ENCODE measurements around the gene OTOGL.
A peak's percentile ranks its signal among the peaks of the same experiment; 100 is the strongest.
"Not testable (repeated sequence)": the region's sequence is repeated elsewhere in the genome, so short reads cannot be mapped to it uniquely, and the experiment has no call there.

Gene OTOGL

GRCh38 chr12:80299976-80300375, 200.6 kb downstream of the OTOGL start:
- H3K4me3 ChIP-seq (ENCODE audit: low read length), result peak overlapping the region; percentile 17; the same call in 1 of the 2 replicates
- no peaks in the 10 kb centered on the region for H3K36me3 ChIP-seq (replicated peaks; ENCODE audit: insufficient read depth, low read length)
- H4K20me1 ChIP-seq (ENCODE audit: insufficient read depth, low read length), result no peaks in the 10 kb centered on the region
- peak overlapping the region; percentile 42 for H3K4me2 ChIP-seq (ENCODE audit: low read depth, low read length)
- peak overlapping the region; percentile 77 for H3K27ac ChIP-seq (ENCODE audit: low read length)
- H3K9me3 ChIP-seq (replicated peaks; ENCODE audit: insufficient read depth, low read length), result no peaks in the 10 kb centered on the region
- H3F3A ChIP-seq (ENCODE audit: insufficient read depth, low read length), result peaks cover 16% of the 10 kb centered on the region
- peak overlapping the region; percentile 41; the same call in 1 of the 2 replicates for H3K9ac ChIP-seq (ENCODE audit: low read length)
- no peak for TF ChIP-seq EZH2 (optimal IDR thresholded peaks at IDR 0.05; ENCODE audit: low read depth, low read length)
- TF ChIP-seq EZH2phosphoT487 (IDR thresholded peaks at IDR 0.05; ENCODE audit: low read length), result no peak
- TF ChIP-seq CTCF (IDR thresholded peaks at IDR 0.05; ENCODE audit: low read length), result no peak
- peaks cover 33% of the 10 kb centered on the region for H3K4me1 ChIP-seq (ENCODE audit: low read length)
- no peaks in the 10 kb centered on the region for H3K27me3 ChIP-seq (replicated peaks; ENCODE audit: insufficient read depth, low read length)
- 0 out of 2 replicates have a peak, but pooled peaks cover 2% of the 10 kb centered on the region for H3K9me2 ChIP-seq (replicated peaks; ENCODE audit: insufficient read depth, low read length)
- no peaks in the 10 kb centered on the region for H3K79me2 ChIP-seq (ENCODE audit: low read length)
- H2AFZ ChIP-seq (ENCODE audit: low read length), result peak overlapping the region; percentile 39; the same call in 1 of the 2 replicates
- peak; percentile 92 for DNase-seq

GRCh38 chr12:80307436-80307835, 208.1 kb downstream of the OTOGL start:
- not testable (repeated sequence) for H3K4me1 ChIP-seq (ENCODE audit: low read length); H3K79me2 ChIP-seq (ENCODE audit: low read length); H3K4me2 ChIP-seq (ENCODE audit: low read depth, low read length); H2AFZ ChIP-seq (ENCODE audit: low read length); H3K9me3 ChIP-seq (replicated peaks; ENCODE audit: insufficient read depth, low read length); H4K20me1 ChIP-seq (ENCODE audit: insufficient read depth, low read length); H3K4me3 ChIP-seq (ENCODE audit: low read length); H3K27me3 ChIP-seq (replicated peaks; ENCODE audit: insufficient read depth, low read length); H3K9me2 ChIP-seq (replicated peaks; ENCODE audit: insufficient read depth, low read length); DNase-seq; H3K9ac ChIP-seq (ENCODE audit: low read length); H3K27ac ChIP-seq (ENCODE audit: low read length); H3F3A ChIP-seq (ENCODE audit: insufficient read depth, low read length); H3K36me3 ChIP-seq (replicated peaks; ENCODE audit: insufficient read depth, low read length)

- Histone ChIP-seq H3K9ac (ENCODE audit: low read length) (no peak overlapping the region), H4K20me1 (ENCODE audit: insufficient read depth, low read length) (no peaks in the 10 kb centered on the region), H3K4me1 (ENCODE audit: low read length) (no peaks in the 10 kb centered on the region), H3F3A (ENCODE audit: insufficient read depth, low read length) (no peaks in the 10 kb centered on the region), H3K79me2 (ENCODE audit: low read length) (no peaks in the 10 kb centered on the region), H3K9me2 (replicated peaks; ENCODE audit: insufficient read depth, low read length) (no peaks in the 10 kb centered on the region), H2AFZ (ENCODE audit: low read length) (no peak overlapping the region), H3K4me2 (ENCODE audit: low read depth, low read length) (no peak overlapping the region), H3K27ac (ENCODE audit: low read length) (no peak overlapping the region), H3K4me3 (ENCODE audit: low read length) (no peak overlapping the region), H3K36me3 (replicated peaks; ENCODE audit: insufficient read depth, low read length) (no peaks in the 10 kb centered on the region), H3K9me3 (replicated peaks; ENCODE audit: insufficient read depth, low read length) (no peaks in the 10 kb centered on the region), H3K27me3 (replicated peaks; ENCODE audit: insufficient read depth, low read length) (no peaks in the 10 kb centered on the region)
- TF ChIP-seq EZH2phosphoT487 (IDR thresholded peaks at IDR 0.05; ENCODE audit: low read length) (no peak), CTCF (IDR thresholded peaks at IDR 0.05; ENCODE audit: low read length) (peak; percentile 22; the same call in 1 of the 2 replicates)
- no peak for DNase-seq
These were observed 213.9 kb downstream of the OTOGL start for GRCh38 chr12:80313209-80313608.

- H3K9me2 ChIP-seq (replicated peaks; ENCODE audit: insufficient read depth, low read length), result no peaks in the 10 kb centered on the region
- no peak overlapping the region for H3K4me2 ChIP-seq (ENCODE audit: low read depth, low read length)
- no peak for TF ChIP-seq EZH2 (optimal IDR thresholded peaks at IDR 0.05; ENCODE audit: low read depth, low read length)
- no peak for TF ChIP-seq CTCF (IDR thresholded peaks at IDR 0.05; ENCODE audit: low read length)
- TF ChIP-seq EZH2phosphoT487 (IDR thresholded peaks at IDR 0.05; ENCODE audit: low read length), result no peak
- H3K4me1 ChIP-seq (ENCODE audit: low read length), result no peaks in the 10 kb centered on the region
- H3F3A ChIP-seq (ENCODE audit: insufficient read depth, low read length), result no peaks in the 10 kb centered on the region
- H3K36me3 ChIP-seq (replicated peaks; ENCODE audit: insufficient read depth, low read length), result no peaks in the 10 kb centered on the region
- no peaks in the 10 kb centered on the region for H3K27me3 ChIP-seq (replicated peaks; ENCODE audit: insufficient read depth, low read length)
- H3K27ac ChIP-seq (ENCODE audit: low read length), result no peak overlapping the region
- H3K4me3 ChIP-seq (ENCODE audit: low read length), result no peak overlapping the region
- no peaks in the 10 kb centered on the region for H4K20me1 ChIP-seq (ENCODE audit: insufficient read depth, low read length)
- DNase-seq, result no peak
- no peak overlapping the region for H2AFZ ChIP-seq (ENCODE audit: low read length)
- H3K9ac ChIP-seq (ENCODE audit: low read length), result no peak overlapping the region
- H3K9me3 ChIP-seq (replicated peaks; ENCODE audit: insufficient read depth, low read length), result no peaks in the 10 kb centered on the region
- H3K79me2 ChIP-seq (ENCODE audit: low read length), result no peaks in the 10 kb centered on the region
These were observed 215.4 kb downstream of the OTOGL start for GRCh38 chr12:80314741-80315140.

Measured in MM.1S (cell line).